Stomach (tissue), 4 donors: Measurements from ENCODE around the gene PRELID1.

Experiments used
- EP300 ChIP-seq: sonication (generic); formaldehyde crosslinking; IDR thresholded peaks from one replicate; pipeline ENCODE4 v1.6.1; 2017; ENCODE audit warnings: antibody characterized with exemption
- POLR2A ChIP-seq, 4 donors: fragments of 450-650 bp; IDR thresholded peaks; one replicate each; pipeline ENCODE4 v1.6.1; 2016; ENCODE audit warnings: antibody characterized with exemption in 4 of 4, control low read depth in 2 of 4, mild to moderate bottlenecking in 1 of 4, moderate library complexity in 1 of 4
- TF ChIP-seq, protein P1 (sequence below), 7 experiments: fragments of 450-650 bp in 4 of 7; fragments of 200-600 bp in 3 of 7; sonication (generic) in 3 of 7; IDR thresholded peaks; one replicate each; pipeline ENCODE4 v1.5.1; 2016 to 2019; ENCODE audit warnings: antibody characterized with exemption in 7 of 7, control low read depth in 2 of 7, mild to moderate bottlenecking in 1 of 7

- TF ChIP-seq, protein P1, sequence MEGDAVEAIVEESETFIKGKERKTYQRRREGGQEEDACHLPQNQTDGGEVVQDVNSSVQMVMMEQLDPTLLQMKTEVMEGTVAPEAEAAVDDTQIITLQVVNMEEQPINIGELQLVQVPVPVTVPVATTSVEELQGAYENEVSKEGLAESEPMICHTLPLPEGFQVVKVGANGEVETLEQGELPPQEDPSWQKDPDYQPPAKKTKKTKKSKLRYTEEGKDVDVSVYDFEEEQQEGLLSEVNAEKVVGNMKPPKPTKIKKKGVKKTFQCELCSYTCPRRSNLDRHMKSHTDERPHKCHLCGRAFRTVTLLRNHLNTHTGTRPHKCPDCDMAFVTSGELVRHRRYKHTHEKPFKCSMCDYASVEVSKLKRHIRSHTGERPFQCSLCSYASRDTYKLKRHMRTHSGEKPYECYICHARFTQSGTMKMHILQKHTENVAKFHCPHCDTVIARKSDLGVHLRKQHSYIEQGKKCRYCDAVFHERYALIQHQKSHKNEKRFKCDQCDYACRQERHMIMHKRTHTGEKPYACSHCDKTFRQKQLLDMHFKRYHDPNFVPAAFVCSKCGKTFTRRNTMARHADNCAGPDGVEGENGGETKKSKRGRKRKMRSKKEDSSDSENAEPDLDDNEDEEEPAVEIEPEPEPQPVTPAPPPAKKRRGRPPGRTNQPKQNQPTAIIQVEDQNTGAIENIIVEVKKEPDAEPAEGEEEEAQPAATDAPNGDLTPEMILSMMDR (IDR thresholded peaks at IDR 0.05): no peak
- TF ChIP-seq POLR2A (IDR thresholded peaks at IDR 0.05): no peak
- TF ChIP-seq EP300: no peak
Observed at GRCh38 chr5:177350776-177351391, 47.3 kb downstream of the PRELID1 start.
